GM23338 (cell line): Measurements from ENCODE around the gene MTHFD2L. TPM values are rescaled to one million over a fixed set of nuclear protein-coding genes. Genes with fewer than 3 reads are reported as not detected.

Experiments
- ATAC-seq: fragments of 200-7000 bp; cut with Tn5 transposase; 3 replicates; pipeline ENCODE4 v1.9.1; 2020
- DNase-seq: peaks from one replicate; pipeline ENCODE4 v3.0.0-alpha.2; 2015; ENCODE audit warnings: low spot score
- H2AFZ ChIP-seq: fragments of 200-600 bp; sonication (generic); 2 replicates; pipeline ENCODE4 v1.8.0; 2016; ENCODE audit warnings: antibody characterized with exemption, mild to moderate bottlenecking, moderate library complexity
- H3F3A ChIP-seq: fragments of 200-600 bp; sonication (generic); replicated peaks from 2 replicates; pipeline ENCODE4 v1.8.0; 2017; ENCODE audit warnings: antibody characterized with exemption, mixed run types, low read depth
- H3K27ac ChIP-seq: fragments of 200-600 bp; sonication (generic); 2 replicates; pipeline ENCODE4 v1.6.1; 2016; ENCODE audit warnings: low read depth
- H3K27me3 ChIP-seq: fragments of 200-600 bp; sonication (generic); 2 replicates; pipeline ENCODE4 v1.8.0; 2016; ENCODE audit warnings: mild to moderate bottlenecking, mixed run types, moderate library complexity; ENCODE audit not compliant: insufficient read depth
- H3K36me3 ChIP-seq: fragments of 200-600 bp; sonication (generic); 2 replicates; pipeline ENCODE4 v1.8.0; 2016; ENCODE audit warnings: mild to moderate bottlenecking; ENCODE audit not compliant: insufficient read depth
- H3K4me1 ChIP-seq: fragments of 200-600 bp; sonication (generic); 2 replicates; pipeline ENCODE4 v1.8.0; 2016; ENCODE audit warnings: mild to moderate bottlenecking, moderate library complexity; ENCODE audit not compliant: insufficient read depth
- H3K4me2 ChIP-seq: fragments of 200-600 bp; sonication (generic); 2 replicates; pipeline ENCODE4 v1.7.1; 2017; ENCODE audit warnings: mixed run types
- H3K4me3 ChIP-seq: fragments of 200-600 bp; sonication (generic); 2 replicates; pipeline ENCODE4 v1.6.1; 2016; ENCODE audit warnings: mixed run types
- H3K79me2 ChIP-seq: fragments of 200-600 bp; sonication (generic); replicated peaks from 2 replicates; pipeline ENCODE4 v1.8.0; 2017; ENCODE audit warnings: mild to moderate bottlenecking; ENCODE audit not compliant: insufficient read depth
- H3K9me2 ChIP-seq: fragments of 200-600 bp; sonication (generic); 2 replicates; pipeline ENCODE4 v1.8.0; 2017; ENCODE audit not compliant: insufficient read depth
- H4K20me1 ChIP-seq: fragments of 200-600 bp; sonication (generic); replicated peaks from 2 replicates; pipeline ENCODE4 v1.8.0; 2017; ENCODE audit warnings: mild to moderate bottlenecking; ENCODE audit not compliant: insufficient read depth
- H3K27ac Mint-ChIP-seq: 2 replicates; pipeline ENCODE4 v1.8.0; 2020; ENCODE audit warnings: inconsistent platforms, mild to moderate bottlenecking, moderate library complexity, mixed read lengths
- H3K27me3 Mint-ChIP-seq: 3 replicates; pipeline ENCODE4 v1.8.0; 2022; ENCODE audit warnings: low read depth, mild to moderate bottlenecking, moderate library complexity, mixed read lengths, inconsistent platforms; ENCODE audit not compliant: insufficient read depth, poor library complexity
- H3K36me3 Mint-ChIP-seq: 3 replicates; pipeline ENCODE4 v1.8.0; 2021; ENCODE audit warnings: low read depth, mild to moderate bottlenecking, inconsistent platforms, moderate library complexity, mixed read lengths
- H3K4me1 Mint-ChIP-seq: 3 replicates; pipeline ENCODE4 v1.8.0; 2020; ENCODE audit warnings: mild to moderate bottlenecking, inconsistent platforms, mixed read lengths
- H3K4me3 Mint-ChIP-seq: 3 replicates; pipeline ENCODE4 v1.8.0; 2021; ENCODE audit warnings: moderate library complexity, mild to moderate bottlenecking, inconsistent platforms, mixed read lengths
- H3K9me3 Mint-ChIP-seq: 3 replicates; pipeline ENCODE4 v1.8.0; 2020; ENCODE audit warnings: moderate library complexity, mild to moderate bottlenecking, inconsistent platforms, mixed read lengths
- CREB1 ChIP-seq: fragments of 250-450 bp; sonication (Bioruptor Pico); IDR thresholded peaks from 2 replicates; pipeline ENCODE4 v1.5.0; 2020; ENCODE audit warnings: low read depth, mild to moderate bottlenecking, moderate library complexity
- ETS1 ChIP-seq: IDR thresholded peaks from 2 replicates; pipeline ENCODE4 v1.6.1; 2016; ENCODE audit warnings: antibody characterized with exemption
- EZH2phosphoT487 ChIP-seq: fragments of 200-600 bp; sonication (generic); IDR thresholded peaks from one replicate; pipeline ENCODE4 v1.8.1; 2018; ENCODE audit warnings: antibody characterized with exemption; ENCODE audit not compliant: unreplicated experiment
- NANOG ChIP-seq: IDR thresholded peaks from 2 replicates; pipeline ENCODE4 v1.6.1; 2016; ENCODE audit warnings: antibody characterized with exemption, borderline replicate concordance
- POLR2AphosphoS5 ChIP-seq: IDR thresholded peaks from 2 replicates; pipeline ENCODE4 v1.6.1; 2016; ENCODE audit warnings: antibody characterized with exemption, low read depth
- ZNF114 ChIP-seq: fragments of 250-450 bp; sonication (Bioruptor Pico); IDR thresholded peaks from 2 replicates; pipeline ENCODE4 v1.5.0; 2020; ENCODE audit warnings: mild to moderate bottlenecking, moderate library complexity
- ZNF462 ChIP-seq: fragments of 250-450 bp; sonication (Bioruptor Pico); IDR thresholded peaks from 2 replicates; pipeline ENCODE4 v1.5.0; 2020; ENCODE audit warnings: mild to moderate bottlenecking, moderate library complexity
- polyA plus RNA-seq: library from polyadenylated mRNA; unstranded; fragments of >200 nt; fragmentation: Nextera tagmentation; extraction: Ambion mirVana; gene quantifications from 2 replicates; pipeline ENCODE4 v1.2.1, GENCODE V29; 2016
- total RNA-seq: library from RNA; depleted of rRNA; stranded (reverse); fragments of >200 nt; shearing (Covaris generic); gene quantifications from 2 replicates; pipeline ENCODE4 v1.2.3, GENCODE V29; 2014

MTHFD2L gene
- total and polyA plus RNA-seq, 2 experiments from 2014 or later: 24.4 to 35.7 TPM

- TF ChIP-seq ZNF462 (CRISPR knock-in tag) (no peak), EZH2phosphoT487 (no peak), POLR2AphosphoS5 (no peak), CREB1 (no peak)
Observed at GRCh38 chr4:74244049-74244448, 86.1 kb downstream of the MTHFD2L start (continued).

- ATAC-seq (no peak), DNase-seq (no peak)
- H3K9me3 Mint-ChIP-seq: peaks cover 11% of the 10 kb centered on the region; the same call in 2 of the 3 replicates
- H3K4me1 ChIP-seq: no peaks in the 10 kb centered on the region
- H3K27ac ChIP-seq: no peak overlapping the region
- H3K4me1 Mint-ChIP-seq: no peaks in the 10 kb centered on the region
- no peak overlapping the region for H3K4me3 Mint-ChIP-seq
- H2AFZ ChIP-seq: no peak overlapping the region
- H3F3A ChIP-seq: no peaks in the 10 kb centered on the region
- 0 out of 2 replicates have a peak, but pooled peaks cover 10% of the 10 kb centered on the region for H3K9me2 ChIP-seq
- peaks cover 2% of the 10 kb centered on the region for H3K27me3 Mint-ChIP-seq
- no peak overlapping the region for H3K4me2 ChIP-seq
- H3K27me3 ChIP-seq: no peaks in the 10 kb centered on the region
- H3K79me2 ChIP-seq: no peaks in the 10 kb centered on the region
- no peaks in the 10 kb centered on the region for H3K36me3 ChIP-seq
- peaks cover 12% of the 10 kb centered on the region for H3K36me3 Mint-ChIP-seq
- no peaks in the 10 kb centered on the region for H4K20me1 ChIP-seq
- H3K4me3 ChIP-seq: no peak overlapping the region
- H3K27ac Mint-ChIP-seq: no peak overlapping the region
- TF ChIP-seq ZNF114 (CRISPR knock-in tag) (no peak), ETS1 (no peak), ZNF462 (CRISPR knock-in tag) (no peak), NANOG (no peak)
Observed at GRCh38 chr4:74252933-74253332, 95.0 kb downstream of the MTHFD2L start.
